HG03095 (cell line): ENCODE measurements around the gene LSAMP.
"Not testable (repeated sequence)": the region's sequence is repeated elsewhere in the genome, so short reads cannot be mapped to it uniquely, and the experiment has no call there.

Experiments used
- ATAC-seq: cut with Tn5 transposase; IDR thresholded peaks from one replicate; pipeline ENCODE4 v1.9.1; 2021; ENCODE audit warnings: moderate library complexity; ENCODE audit not compliant: unreplicated experiment

The LSAMP gene

GRCh38 chr3:115783938-115784738 is 661.1 kb downstream of the LSAMP start:
- ATAC-seq: peak; percentile 88

- not testable (repeated sequence) for ATAC-seq
These were observed 661.9 kb downstream of the LSAMP start for GRCh38 chr3:115783426-115783825.

- no peak for ATAC-seq
These were observed 666.3 kb downstream of the LSAMP start for GRCh38 chr3:115779011-115779410.

GRCh38 chr3:115772951-115773350 is 672.3 kb downstream of the LSAMP start:
- ATAC-seq: no peak

GRCh38 chr3:115768661-115769060 is 676.6 kb downstream of the LSAMP start:
- no peak for ATAC-seq

GRCh38 chr3:115766587-115767482 is 678.5 kb downstream of the LSAMP start:
- no peak for ATAC-seq

GRCh38 chr3:115761927-115762305 is 683.4 kb downstream of the LSAMP start:
- no peak for ATAC-seq

- ATAC-seq: no peak
These were observed 684.6 kb downstream of the LSAMP start for GRCh38 chr3:115760716-115761115.

- no peak for ATAC-seq
These were observed 687.1 kb downstream of the LSAMP start for GRCh38 chr3:115758076-115758763.

- ATAC-seq: not testable (repeated sequence)
These were observed 692.3 kb downstream of the LSAMP start for GRCh38 chr3:115752978-115753377.
